Head of caudate nucleus (tissue), 42 donors: ENCODE measurements around the gene KCMF1.

Experiments used
- DNase-seq, 42 donors: peaks; one replicate each; pipeline versions ENCODE4 v3.0.0 to v3.0.0-alpha.2; 2020 to 2021; ENCODE audit warnings: mixed read lengths in 7 of 42
- intact Hi-C: fragments of 100-400 bp; cut with DNase I; formaldehyde crosslinking; loops from one replicate; pipeline ENCODE4 v1.15.0; 2022

KCMF1 gene

DNA sequence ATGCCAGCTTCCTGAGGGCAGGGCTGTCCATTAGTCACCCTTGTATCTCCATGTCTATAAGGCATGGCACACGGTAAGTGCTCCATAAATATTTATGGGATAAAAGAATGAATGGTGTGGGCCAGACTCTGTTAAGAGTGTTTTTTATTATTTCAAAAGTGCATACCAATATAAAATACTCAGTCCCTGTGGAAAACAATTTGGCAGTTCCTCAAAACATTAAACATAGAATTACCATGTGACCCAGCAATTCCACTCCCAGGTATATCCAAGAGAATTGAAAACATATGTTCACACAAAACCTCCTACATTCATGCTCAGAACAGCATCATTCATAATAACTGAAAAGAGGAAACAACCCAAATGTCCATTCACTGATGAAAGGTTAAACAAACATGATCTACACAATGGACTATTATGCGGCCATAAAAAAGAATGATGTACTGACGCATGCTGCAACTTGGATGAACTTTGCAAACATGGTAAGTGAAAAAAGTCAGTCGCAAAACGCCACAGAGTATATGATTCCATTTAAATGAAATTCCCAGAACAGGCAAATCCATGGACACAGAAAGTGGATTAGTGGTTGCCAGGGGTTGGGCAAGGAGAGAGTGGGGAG is 93.1 kb downstream of the KCMF1 start:
- DNase-seq = no peak
- intact Hi-C loops = no loop called here

DNA sequence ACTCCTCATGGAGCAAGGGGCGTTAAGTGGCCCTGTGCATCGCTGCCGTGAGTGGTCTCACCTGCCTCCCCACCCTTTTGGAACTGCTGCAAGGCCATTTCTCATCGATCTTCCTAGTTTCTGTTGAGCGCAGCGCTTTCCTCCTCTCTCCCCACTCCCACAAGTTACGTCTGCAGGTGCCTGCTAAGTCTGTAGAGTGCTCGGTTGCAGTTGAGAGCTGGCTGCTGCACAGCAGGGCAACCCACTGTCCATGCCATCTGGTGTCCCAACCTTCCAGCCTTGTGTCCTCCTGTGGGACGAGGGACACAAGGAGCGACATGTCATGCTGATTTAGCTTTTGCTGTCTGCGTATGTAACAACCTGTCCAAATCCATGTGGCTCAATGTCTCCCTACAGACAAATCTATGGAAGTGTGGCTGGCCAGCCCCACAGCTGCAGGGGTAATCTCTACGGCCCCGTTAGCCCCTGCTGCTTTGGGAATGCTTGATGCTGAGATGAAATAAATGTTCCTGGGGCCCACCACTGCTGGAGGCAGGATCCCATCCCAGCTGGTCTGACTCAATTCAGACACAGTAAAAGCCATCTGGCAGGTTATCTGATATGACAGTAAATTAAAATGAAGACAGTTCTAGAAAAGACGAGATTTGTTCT is 94.1 kb downstream of the KCMF1 start:
- intact Hi-C loops = loop anchor here (5.0 kb wide), 1 partner anchor 222 kb away; no protein-coding TSS in a partner anchor

DNA sequence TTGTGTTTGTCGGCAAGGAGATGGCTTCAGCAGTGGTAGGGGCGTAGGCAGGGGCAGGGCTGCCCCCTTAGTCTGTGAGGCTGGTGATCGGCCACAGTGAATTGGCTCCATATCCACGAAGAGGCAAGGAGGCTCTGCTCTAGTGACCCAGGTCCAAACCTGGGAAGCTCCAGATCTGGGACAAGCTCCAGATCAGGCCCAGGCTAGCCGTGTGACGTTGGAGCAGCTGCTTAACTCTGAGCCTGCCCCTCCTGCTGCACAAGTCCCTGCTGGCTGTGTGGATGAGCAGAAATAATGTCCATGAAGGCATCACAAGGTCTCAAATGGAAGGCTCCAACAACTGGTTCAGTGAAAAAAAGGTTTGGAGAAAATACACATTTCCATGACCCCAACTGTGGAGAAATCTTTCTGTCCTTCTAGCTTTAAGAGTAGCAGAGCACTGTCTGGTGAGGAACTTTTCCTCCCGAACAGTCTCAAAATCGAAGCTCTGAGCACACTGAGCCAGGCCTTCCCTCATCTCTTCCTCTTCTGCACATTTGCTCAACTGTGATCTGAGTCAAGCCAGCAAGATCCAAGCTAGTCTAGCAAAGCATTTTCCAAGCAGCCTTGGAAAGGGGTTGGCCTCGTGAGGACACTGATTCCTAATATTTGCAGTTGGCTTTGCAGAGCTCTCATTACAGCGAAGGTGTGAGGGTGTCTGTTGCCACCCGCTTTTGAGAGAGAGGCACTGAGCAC is 95.2 kb downstream of the KCMF1 start:
- intact Hi-C loops = loop anchor here (5.0 kb wide), 1 partner anchor 221 kb away; no protein-coding TSS in a partner anchor
- DNase-seq = no peak

More for the DNA sequence above, 94.1 kb downstream of the KCMF1 start:
- no peak for DNase-seq

DNA sequence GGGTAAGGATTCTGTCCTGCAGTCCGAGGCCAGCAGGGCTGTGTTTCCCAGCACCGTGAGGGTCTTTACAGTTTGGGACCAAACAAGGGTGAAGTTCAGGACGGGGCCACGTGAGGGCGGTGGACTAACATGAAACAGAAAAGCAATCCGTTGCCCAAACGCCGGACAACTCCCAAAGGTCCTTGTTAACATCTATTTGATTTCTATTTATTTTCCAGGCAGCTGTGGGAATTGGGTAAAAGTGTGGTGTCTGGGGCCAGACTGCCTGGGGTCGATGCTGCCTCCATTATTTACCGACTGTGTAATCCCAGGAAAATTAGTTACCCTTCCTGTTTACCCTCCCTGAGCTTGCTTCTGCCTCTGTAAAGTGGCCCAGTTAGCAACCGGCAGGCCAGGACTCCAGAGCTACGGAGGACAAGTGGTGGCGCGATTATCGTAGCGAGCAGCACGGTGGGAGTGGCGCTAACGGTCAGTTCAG is 96.0 kb downstream of the KCMF1 start:
- intact Hi-C loops = loop anchor here (5.0 kb wide), 1 partner anchor 220 kb away; no protein-coding TSS in a partner anchor
- DNase-seq = peak; percentile 45 to 87 (median 72)

DNA sequence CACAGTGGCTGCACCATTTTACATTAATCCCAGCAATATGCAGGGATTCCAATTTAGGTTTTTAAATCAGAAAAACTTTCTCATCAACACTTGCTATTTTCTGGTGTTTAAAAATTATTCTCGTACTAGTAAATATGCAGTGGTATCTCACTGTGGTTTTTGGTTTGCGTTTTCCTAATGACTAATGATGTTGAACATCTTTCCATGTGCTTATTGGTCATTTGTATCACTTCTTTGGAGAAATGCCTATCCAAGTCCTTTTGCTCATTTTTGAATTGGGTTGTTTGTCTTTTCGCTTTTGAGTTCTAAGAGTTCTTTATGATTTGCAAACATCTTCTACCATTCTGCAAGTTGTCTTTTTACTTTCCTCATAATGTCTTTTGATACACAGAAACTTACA is 100.1 kb downstream of the KCMF1 start:
- intact Hi-C loops = no loop called here
- DNase-seq = no peak

DNA sequence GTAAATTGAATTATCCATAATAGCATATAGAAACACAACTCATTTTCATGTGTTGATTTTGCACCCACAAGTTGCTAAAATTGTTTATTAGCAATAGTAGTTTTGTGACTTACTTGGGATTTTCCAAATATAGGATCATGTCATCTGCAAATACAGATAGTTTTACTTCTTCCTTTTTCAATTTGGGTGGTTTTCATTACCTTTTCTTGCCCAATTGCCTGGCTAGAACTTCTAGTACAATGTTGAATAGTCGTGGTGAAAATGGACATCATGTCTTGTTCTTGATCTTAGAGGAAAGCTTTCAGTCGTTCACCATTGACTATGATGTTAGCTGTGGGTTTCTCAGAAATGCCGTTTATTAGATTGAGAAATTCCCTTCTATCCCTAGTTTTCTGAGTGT is 102.1 kb downstream of the KCMF1 start:
- no peak for DNase-seq
- intact Hi-C loops = no loop called here

DNA sequence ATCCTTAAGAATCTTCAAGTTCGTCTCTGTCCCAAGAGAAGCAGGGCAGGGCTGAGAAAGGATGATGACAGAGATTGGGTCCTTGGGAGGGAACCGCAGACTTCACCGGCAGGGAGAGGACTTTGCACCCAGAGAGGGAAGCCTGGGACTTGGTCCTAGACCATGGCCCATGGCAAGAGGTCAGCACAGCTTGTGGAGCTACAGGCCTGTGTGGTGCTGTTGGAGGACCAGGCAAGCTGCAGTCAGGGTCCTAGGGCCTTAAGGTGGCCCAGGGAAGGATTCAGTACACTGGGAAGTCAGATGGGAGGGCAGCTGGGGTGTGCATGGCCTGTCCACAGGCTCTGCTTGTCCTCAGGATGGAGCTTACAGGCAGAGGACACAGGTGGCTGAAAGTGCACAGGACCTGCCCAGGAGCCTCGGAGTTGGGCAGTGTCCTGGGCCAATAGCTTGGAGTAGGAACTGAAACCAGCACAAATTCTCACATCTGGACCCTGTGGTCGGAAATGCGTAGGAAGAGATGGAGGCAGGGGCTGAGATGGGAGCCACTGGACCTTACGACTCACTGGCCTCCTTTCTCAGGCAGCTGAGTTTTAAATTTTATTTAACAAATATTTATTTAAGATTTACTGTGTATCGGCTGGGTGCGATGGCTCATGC is 105.8 kb downstream of the KCMF1 start:
- no peak for DNase-seq
- intact Hi-C loops = no loop called here

DNA sequence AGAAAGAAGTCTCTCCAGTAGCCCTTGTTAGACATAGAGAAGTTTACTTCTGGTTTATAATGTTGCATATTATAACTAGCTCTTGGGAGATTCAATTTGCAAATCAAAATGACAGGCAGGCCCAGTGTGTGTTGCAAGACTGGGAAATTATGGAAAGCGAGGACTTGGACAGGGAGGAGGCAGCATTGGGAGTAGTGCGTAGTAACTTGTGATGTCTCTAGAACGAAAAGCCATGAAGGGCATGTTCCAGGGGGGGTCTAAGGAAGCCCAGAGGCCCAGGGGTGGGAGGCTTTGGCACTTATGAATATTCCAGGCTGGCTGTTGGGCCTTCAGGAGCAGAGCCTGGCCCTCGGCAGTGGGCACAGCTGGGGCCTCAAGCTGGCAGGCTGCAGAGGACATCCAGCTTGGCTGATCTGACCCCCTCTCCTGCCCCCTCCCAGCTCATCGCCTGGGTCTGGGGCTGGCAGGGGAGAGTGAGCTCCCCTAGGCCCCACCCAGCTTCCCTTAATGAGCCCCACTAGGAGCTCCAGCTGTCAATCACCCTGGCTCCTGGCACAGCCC is 107.0 kb downstream of the KCMF1 start:
- DNase-seq = no peak
- intact Hi-C loops = no loop called here

DNA sequence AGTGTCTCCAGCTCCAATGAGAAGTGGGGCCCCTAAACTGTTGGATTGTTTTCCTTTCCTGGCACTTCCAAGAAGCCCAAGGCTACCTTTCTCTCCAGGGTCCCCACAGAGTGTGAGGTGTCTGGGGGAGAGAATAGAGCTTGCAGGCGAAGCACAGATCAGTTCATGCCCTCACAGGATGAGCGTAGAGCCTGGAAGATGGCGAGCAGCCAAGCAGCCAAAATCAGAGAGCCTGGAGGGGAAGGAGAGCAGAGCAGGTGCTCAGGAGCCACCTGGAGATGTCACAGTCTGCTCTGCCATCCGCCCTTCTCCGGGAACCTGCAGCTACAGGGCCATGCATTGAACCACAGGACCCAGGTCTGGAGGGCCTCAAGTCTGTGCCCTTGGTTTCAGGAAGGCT is 107.6 kb downstream of the KCMF1 start:
- intact Hi-C loops = no loop called here
- no peak for DNase-seq

DNA sequence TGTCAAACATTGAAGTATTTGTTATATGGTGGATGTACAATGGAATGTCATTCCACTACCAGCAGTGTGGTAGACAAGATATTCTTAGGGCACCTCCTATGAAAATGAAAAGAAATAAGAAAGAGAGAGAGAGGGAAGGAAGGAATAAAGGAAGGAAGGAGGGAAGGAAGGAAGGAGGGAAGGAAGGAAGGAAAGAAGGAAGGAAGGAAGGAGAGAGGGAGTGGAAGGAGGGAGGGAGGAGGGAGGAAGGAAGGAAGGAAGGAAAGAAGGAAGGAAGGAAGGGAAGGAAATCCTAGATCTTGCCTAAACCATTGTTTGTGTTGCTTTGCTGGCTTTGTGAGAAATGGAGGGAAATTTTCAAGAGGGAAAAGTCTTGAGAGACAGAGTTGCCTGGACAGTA is 112.1 kb downstream of the KCMF1 start:
- intact Hi-C loops = no loop called here
- no peak for DNase-seq

DNA sequence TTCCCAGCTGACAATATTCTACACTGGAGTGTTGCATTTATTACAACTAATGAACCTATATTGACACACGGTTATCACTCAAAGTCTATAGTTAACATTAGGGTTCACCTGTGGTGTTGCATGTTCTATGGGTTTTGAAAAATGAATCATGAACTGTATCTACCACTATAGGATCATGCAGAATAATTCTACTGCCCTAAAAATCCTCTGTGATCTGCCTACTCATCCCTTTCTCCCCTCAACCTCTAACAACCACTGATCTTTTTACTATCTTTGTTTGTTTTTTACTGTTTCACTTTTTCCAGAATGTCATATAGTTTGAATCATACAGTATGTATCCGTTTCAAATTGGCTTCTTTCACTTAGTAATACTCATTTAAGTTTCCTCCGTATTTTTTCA is 114.6 kb downstream of the KCMF1 start:
- no peak for DNase-seq
- intact Hi-C loops = no loop called here

DNA sequence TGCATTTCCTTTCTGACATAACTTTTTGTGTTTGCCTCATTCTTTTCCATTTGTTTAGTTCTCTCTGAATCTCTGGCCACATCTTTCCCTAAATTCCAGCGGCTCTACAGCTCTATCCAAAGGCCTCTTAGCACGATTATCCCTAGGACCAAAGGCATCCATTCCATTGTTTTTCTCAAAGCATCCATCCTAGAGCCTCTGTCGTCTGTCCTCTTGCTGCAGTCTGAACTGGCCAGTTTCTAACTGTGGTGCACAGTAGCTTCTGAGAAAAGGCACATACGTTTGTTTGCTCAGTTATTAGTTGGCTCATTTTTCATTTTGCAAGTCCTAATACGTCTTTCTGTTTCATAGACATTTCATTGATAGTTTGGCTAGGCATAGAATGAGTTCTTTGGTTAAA is 116.6 kb downstream of the KCMF1 start:
- intact Hi-C loops = no loop called here
- DNase-seq = no peak

DNA sequence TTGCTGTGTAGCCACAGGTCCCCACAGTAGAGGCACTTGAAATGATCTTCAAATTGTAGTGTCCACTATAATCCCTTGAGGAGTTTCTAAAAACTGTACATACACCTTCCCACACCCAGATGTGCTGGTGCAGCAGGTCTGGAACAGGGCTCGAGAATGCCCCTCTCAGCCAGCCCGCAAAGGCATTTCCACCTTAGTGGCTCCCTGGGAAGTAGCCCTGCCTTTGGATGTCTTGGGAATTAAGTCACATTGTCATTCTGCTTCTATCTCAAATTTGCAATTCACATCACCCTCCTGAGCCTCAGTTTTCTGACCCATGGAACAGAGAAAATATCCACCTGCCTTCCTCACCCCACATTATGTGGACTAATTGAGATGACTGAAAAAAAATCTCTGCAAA is 118.0 kb downstream of the KCMF1 start:
- intact Hi-C loops = no loop called here
- no peak for DNase-seq

DNA sequence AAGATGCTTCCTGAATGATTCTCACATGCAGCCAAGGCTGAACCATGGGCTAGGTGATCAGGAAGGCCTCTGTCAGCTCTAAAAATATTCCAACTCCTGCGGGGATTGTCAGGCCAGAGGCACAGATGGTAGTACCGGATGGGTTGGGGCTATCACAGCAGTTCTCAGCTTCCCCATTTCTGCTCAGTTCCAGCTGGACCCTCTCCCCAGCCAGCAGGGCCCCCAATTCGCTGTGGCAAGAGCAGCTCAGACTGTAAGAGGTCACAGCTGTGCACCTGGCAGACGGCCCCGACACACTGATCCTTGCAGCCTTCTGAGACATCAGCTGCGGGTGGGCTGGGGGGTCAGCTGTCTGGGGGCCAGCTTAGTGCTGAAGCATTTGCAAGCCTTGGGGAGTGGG is 118.6 kb downstream of the KCMF1 start:
- intact Hi-C loops = no loop called here
- DNase-seq = peak in 1 of 42 donors; percentile 8

DNA sequence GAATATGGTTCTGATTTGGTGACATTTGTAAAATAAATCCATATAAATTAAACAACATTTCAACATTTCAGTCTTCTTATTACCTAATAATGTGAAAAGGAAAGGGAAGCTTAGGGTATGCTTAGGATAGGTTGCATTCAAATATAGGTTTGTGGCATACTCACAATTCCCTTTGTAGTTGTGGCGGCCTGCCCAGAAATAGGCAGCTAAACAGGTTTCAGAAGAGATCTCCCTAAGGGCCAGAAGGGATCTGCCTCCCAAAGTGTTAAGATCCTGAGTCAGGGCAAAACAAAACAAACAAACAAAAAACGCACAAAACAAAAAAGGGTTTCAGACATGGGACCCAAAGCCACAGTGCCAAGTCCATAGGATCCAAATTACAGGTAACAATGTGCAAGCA is 120.9 kb downstream of the KCMF1 start:
- intact Hi-C loops = no loop called here

DNA sequence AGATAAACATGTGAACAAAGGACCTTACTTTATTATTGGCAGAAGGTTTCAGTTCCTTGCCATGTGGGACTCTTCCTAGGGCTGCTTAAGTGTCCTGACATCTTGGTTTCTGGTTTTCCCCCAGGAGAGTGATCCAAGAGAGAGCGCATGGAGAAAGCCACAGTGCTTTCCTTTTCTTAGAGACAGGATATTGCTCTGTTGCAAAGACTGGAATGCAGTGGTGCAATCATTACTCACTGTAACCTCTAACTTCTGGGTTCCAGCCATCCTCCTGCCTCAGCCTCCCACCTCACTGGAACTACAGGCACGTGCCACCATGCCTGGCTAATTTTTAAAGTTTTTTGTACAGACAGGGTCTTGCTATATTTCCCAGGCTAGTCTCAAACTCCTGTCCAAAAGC is 124.1 kb downstream of the KCMF1 start:
- no peak for DNase-seq
- intact Hi-C loops = no loop called here

More for the DNA sequence above, 120.9 kb downstream of the KCMF1 start:
- DNase-seq = no peak

DNA sequence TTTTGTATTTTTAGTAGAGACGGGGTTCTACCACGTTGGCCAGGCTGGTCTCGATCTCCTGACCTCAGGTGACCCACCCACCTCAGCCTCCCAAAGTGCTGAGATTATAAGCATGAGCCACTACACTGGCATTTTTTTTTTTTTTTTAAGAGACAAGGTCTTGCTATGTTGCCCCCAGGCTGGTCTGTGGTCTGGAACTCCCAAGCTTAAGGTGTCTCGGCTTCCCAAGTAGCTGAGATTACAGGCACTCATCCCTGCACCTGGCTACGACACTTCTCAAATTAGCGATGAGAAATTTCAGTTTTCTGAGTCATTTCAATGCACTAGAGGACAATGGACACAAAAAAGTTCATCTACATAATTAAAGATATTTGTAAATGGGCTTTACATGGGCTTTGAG is 125.7 kb downstream of the KCMF1 start:
- no peak for DNase-seq
- intact Hi-C loops = no loop called here

DNA sequence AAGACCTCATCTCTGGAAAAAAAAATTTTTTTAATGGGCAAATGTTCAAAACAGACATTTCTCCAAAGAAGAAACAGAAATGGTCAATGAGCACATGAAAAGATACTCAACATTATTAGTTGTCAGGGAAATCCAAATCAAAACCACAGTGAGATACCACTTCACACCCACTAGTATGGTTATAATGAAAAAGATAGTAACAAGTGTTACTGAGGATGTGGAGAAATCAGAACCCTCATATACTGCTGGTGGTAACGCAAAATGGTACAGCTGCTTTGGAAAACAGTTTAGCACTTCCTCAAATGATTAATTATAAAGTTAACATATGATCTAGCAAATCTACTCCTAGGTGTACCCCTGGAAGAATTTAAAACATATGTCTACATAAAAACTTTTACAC is 133.3 kb downstream of the KCMF1 start:
- intact Hi-C loops = no loop called here
- no peak for DNase-seq

DNA sequence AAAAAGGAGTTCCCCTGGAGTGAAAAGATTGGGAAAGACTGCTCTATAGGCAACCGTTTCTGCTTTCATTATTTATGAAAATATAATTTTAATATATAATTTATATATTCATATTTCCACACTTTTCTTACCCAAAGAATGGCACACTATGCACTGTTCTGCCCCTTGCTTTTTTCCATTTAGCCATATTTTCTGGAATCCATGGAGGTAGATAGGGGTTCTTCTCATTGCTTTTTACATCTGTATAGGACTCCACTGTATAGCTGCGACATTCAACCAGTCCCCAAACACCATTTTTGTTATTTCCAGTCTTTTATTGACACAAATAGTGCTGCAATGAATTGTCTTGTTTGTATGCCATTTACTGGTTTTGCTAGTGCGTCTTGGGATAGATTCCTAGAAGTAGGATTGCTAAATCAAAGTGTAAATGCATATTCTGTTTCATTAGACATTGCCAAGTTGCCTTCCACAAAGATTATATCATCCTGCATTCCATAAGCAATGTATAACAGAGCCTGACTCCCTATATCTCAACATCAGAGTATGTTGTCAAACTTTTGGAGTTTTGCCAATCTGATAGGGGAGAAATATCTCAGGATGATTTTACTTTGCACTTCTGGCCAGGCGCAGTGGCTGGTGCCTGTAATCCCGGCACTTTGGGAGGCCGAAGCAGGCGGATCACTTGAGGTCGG is 135.7 kb downstream of the KCMF1 start:
- DNase-seq = no peak
- intact Hi-C loops = no loop called here
